ENCODE measurements around the gene IQCK.

IQCK gene

GRCh38 chr16:19874851-19875546 lies 156.9 kb downstream of the IQCK start:
- no peak for ATAC-seq (ENCODE audit: low read depth)
- no peak for TF ChIP-seq CTCF (IDR thresholded peaks at IDR 0.05; ENCODE audit: poor library complexity, severe bottlenecking)
- Histone ChIP-seq H3K27me3 (ENCODE audit: insufficient read depth, poor library complexity, severe bottlenecking) (no peaks in the 10 kb centered on the region), H3K9me3 (ENCODE audit: severe bottlenecking) (no peaks in the 10 kb centered on the region), H3K4me1 (ENCODE audit: insufficient read depth, poor library complexity, severe bottlenecking) (no peaks in the 10 kb centered on the region), H3K36me3 (ENCODE audit: low read depth) (no peaks in the 10 kb centered on the region), H3K4me3 (ENCODE audit: severe bottlenecking) (no peak overlapping the region), H3K27ac (ENCODE audit: poor library complexity, severe bottlenecking) (no peak overlapping the region)
- DNase-seq (ENCODE audit: low spot score) = no peak

GRCh38 chr16:19875900-19876299 lies 157.8 kb downstream of the IQCK start:
- Histone ChIP-seq H3K27me3 (ENCODE audit: insufficient read depth, poor library complexity, severe bottlenecking) (no peaks in the 10 kb centered on the region), H3K36me3 (ENCODE audit: low read depth) (no peaks in the 10 kb centered on the region), H3K9me3 (ENCODE audit: severe bottlenecking) (no peaks in the 10 kb centered on the region), H3K4me1 (ENCODE audit: insufficient read depth, poor library complexity, severe bottlenecking) (no peaks in the 10 kb centered on the region), H3K27ac (ENCODE audit: poor library complexity, severe bottlenecking) (no peak overlapping the region), H3K4me3 (ENCODE audit: severe bottlenecking) (no peak overlapping the region)
- no peak for TF ChIP-seq CTCF (IDR thresholded peaks at IDR 0.05; ENCODE audit: poor library complexity, severe bottlenecking)
- no peak for DNase-seq (ENCODE audit: low spot score)
- no peak for ATAC-seq (ENCODE audit: low read depth)

- DNase-seq (ENCODE audit: low spot score) (no peak), ATAC-seq (ENCODE audit: low read depth) (no peak)
- no peak for TF ChIP-seq CTCF (IDR thresholded peaks at IDR 0.05; ENCODE audit: poor library complexity, severe bottlenecking)
- Histone ChIP-seq H3K36me3 (ENCODE audit: low read depth) (no peaks in the 10 kb centered on the region), H3K9me3 (ENCODE audit: severe bottlenecking) (no peaks in the 10 kb centered on the region), H3K27me3 (ENCODE audit: insufficient read depth, poor library complexity, severe bottlenecking) (no peaks in the 10 kb centered on the region), H3K4me1 (ENCODE audit: insufficient read depth, poor library complexity, severe bottlenecking) (no peaks in the 10 kb centered on the region), H3K27ac (ENCODE audit: poor library complexity, severe bottlenecking) (no peak overlapping the region), H3K4me3 (ENCODE audit: severe bottlenecking) (no peak overlapping the region)
Observed at GRCh38 chr16:19876501-19877059, 158.5 kb downstream of the IQCK start.

GRCh38 chr16:19878757-19879156 lies 160.7 kb downstream of the IQCK start:
- Histone ChIP-seq H3K9me3 (ENCODE audit: severe bottlenecking) (no peaks in the 10 kb centered on the region), H3K36me3 (ENCODE audit: low read depth) (no peaks in the 10 kb centered on the region), H3K27me3 (ENCODE audit: insufficient read depth, poor library complexity, severe bottlenecking) (peaks cover 17% of the 10 kb centered on the region), H3K27ac (ENCODE audit: poor library complexity, severe bottlenecking) (no peak overlapping the region), H3K4me1 (ENCODE audit: insufficient read depth, poor library complexity, severe bottlenecking) (no peaks in the 10 kb centered on the region), H3K4me3 (ENCODE audit: severe bottlenecking) (no peak overlapping the region)
- DNase-seq (ENCODE audit: low spot score) = no peak
- no peak for TF ChIP-seq CTCF (IDR thresholded peaks at IDR 0.05; ENCODE audit: poor library complexity, severe bottlenecking)
- no peak for ATAC-seq (ENCODE audit: low read depth)

- no peak for TF ChIP-seq CTCF (IDR thresholded peaks at IDR 0.05; ENCODE audit: poor library complexity, severe bottlenecking)
- no peak overlapping the region for H3K27ac ChIP-seq (ENCODE audit: poor library complexity, severe bottlenecking)
- no peaks in the 10 kb centered on the region for H3K9me3 ChIP-seq (ENCODE audit: severe bottlenecking)
- H3K4me1 ChIP-seq (ENCODE audit: insufficient read depth, poor library complexity, severe bottlenecking) = no peaks in the 10 kb centered on the region
- DNase-seq (ENCODE audit: low spot score) = no peak
- ATAC-seq (ENCODE audit: low read depth) = peak; percentile 47; the same call in 1 of the 3 replicates
- H3K36me3 ChIP-seq (ENCODE audit: low read depth) = no peaks in the 10 kb centered on the region
- no peak overlapping the region for H3K4me3 ChIP-seq (ENCODE audit: severe bottlenecking)
- peaks cover 21% of the 10 kb centered on the region for H3K27me3 ChIP-seq (ENCODE audit: insufficient read depth, poor library complexity, severe bottlenecking)
Observed at GRCh38 chr16:19879241-19879792, 161.2 kb downstream of the IQCK start.

Measured in RWPE2 (cell line).